ENCODE results near the gene SLC43A1. TPM values are rescaled to one million over a fixed set of nuclear protein-coding genes. Genes with fewer than 3 reads are reported as not detected.

Gene SLC43A1
- total RNA-seq, 1 experiment from 2014 or later = 3.2 TPM

GRCh38 chr11:57490456-57491248, 24.9 kb downstream of the SLC43A1 start:
- DNase-seq = peak; percentile 45
- Histone ChIP-seq H3K36me3 (no peaks in the 10 kb centered on the region), H3K9me3 (no peaks in the 10 kb centered on the region), H3K4me3 (no peak overlapping the region), H3K27me3 (no peaks in the 10 kb centered on the region)

- Histone ChIP-seq H3K4me3 (no peak overlapping the region), H3K9me3 (no peaks in the 10 kb centered on the region), H3K36me3 (no peaks in the 10 kb centered on the region), H3K27me3 (no peaks in the 10 kb centered on the region)
- no peak for DNase-seq
Measured at GRCh38 chr11:57487920-57488659, 27.4 kb downstream of the SLC43A1 start.

- no peak overlapping the region for H3K4me3 ChIP-seq
- peaks cover 7% of the 10 kb centered on the region; the same call in 1 of the 2 replicates for H3K27me3 ChIP-seq
- no peaks in the 10 kb centered on the region for H3K36me3 ChIP-seq
- no peaks in the 10 kb centered on the region for H3K9me3 ChIP-seq
- DNase-seq = no peak
Measured at GRCh38 chr11:57487021-57487778, 28.3 kb downstream of the SLC43A1 start.

GRCh38 chr11:57485217-57485990, 30.1 kb downstream of the SLC43A1 start:
- Histone ChIP-seq H3K27me3 (peaks cover 8% of the 10 kb centered on the region; the same call in 1 of the 2 replicates), H3K4me3 (no peak overlapping the region), H3K9me3 (no peaks in the 10 kb centered on the region), H3K36me3 (no peaks in the 10 kb centered on the region)
- DNase-seq = no peak

- no peaks in the 10 kb centered on the region for H3K9me3 ChIP-seq
- peaks cover 8% of the 10 kb centered on the region; the same call in 1 of the 2 replicates for H3K27me3 ChIP-seq
- H3K4me3 ChIP-seq = no peak overlapping the region
- H3K36me3 ChIP-seq = no peaks in the 10 kb centered on the region
- DNase-seq = no peak
Measured at GRCh38 chr11:57484141-57484710, 31.3 kb downstream of the SLC43A1 start.

- no peak overlapping the region for H3K4me3 ChIP-seq
- H3K9me3 ChIP-seq = no peaks in the 10 kb centered on the region
- DNase-seq = no peak
- peaks cover 8% of the 10 kb centered on the region; the same call in 1 of the 2 replicates for H3K27me3 ChIP-seq
- H3K36me3 ChIP-seq = no peaks in the 10 kb centered on the region
Measured at GRCh38 chr11:57483562-57483918, 32.0 kb downstream of the SLC43A1 start.

GRCh38 chr11:57482782-57483561, 32.5 kb downstream of the SLC43A1 start:
- Histone ChIP-seq H3K36me3 (no peaks in the 10 kb centered on the region), H3K9me3 (no peaks in the 10 kb centered on the region), H3K27me3 (peaks cover 8% of the 10 kb centered on the region; the same call in 1 of the 2 replicates), H3K4me3 (peak overlapping the region; percentile 29)
- peak; percentile 54 for DNase-seq

GRCh38 chr11:57481915-57482781, 33.4 kb downstream of the SLC43A1 start:
- Histone ChIP-seq H3K27me3 (peaks cover 8% of the 10 kb centered on the region; the same call in 1 of the 2 replicates), H3K36me3 (no peaks in the 10 kb centered on the region), H3K4me3 (no peak overlapping the region; the same call in 1 of the 2 replicates), H3K9me3 (no peaks in the 10 kb centered on the region)
- no peak for DNase-seq

GRCh38 chr11:57481315-57481714, 34.2 kb downstream of the SLC43A1 start:
- no peak for DNase-seq
- Histone ChIP-seq H3K27me3 (peaks cover 8% of the 10 kb centered on the region; the same call in 1 of the 2 replicates), H3K9me3 (no peaks in the 10 kb centered on the region), H3K36me3 (no peaks in the 10 kb centered on the region), H3K4me3 (no peak overlapping the region)

- H3K36me3 ChIP-seq = no peaks in the 10 kb centered on the region
- no peak for DNase-seq
- peaks cover 8% of the 10 kb centered on the region; the same call in 1 of the 2 replicates for H3K27me3 ChIP-seq
Measured at GRCh38 chr11:57480409-57481137, 34.9 kb downstream of the SLC43A1 start.

GRCh38 chr11:57479911-57480310, 35.6 kb downstream of the SLC43A1 start:
- Histone ChIP-seq H3K4me3 (no peak overlapping the region), H3K9me3 (no peaks in the 10 kb centered on the region), H3K27me3 (peaks cover 8% of the 10 kb centered on the region; the same call in 1 of the 2 replicates), H3K36me3 (no peaks in the 10 kb centered on the region)
- no peak for DNase-seq

More at GRCh38 chr11:57480409-57481137, 34.9 kb downstream of the SLC43A1 start:
- Histone ChIP-seq H3K9me3 (no peaks in the 10 kb centered on the region), H3K4me3 (no peak overlapping the region)

GRCh38 chr11:57479021-57479663, 36.4 kb downstream of the SLC43A1 start:
- DNase-seq = no peak
- H3K4me3 ChIP-seq = no peak overlapping the region
- peaks cover 8% of the 10 kb centered on the region; the same call in 1 of the 2 replicates for H3K27me3 ChIP-seq
- no peaks in the 10 kb centered on the region for H3K36me3 ChIP-seq
- no peaks in the 10 kb centered on the region for H3K9me3 ChIP-seq

- H3K27me3 ChIP-seq = peaks cover 5% of the 10 kb centered on the region; the same call in 1 of the 2 replicates
Measured at GRCh38 chr11:57477507-57478189, 37.9 kb downstream of the SLC43A1 start.

More at GRCh38 chr11:57477507-57478189, 37.9 kb downstream of the SLC43A1 start:
- no peaks in the 10 kb centered on the region for H3K36me3 ChIP-seq
- DNase-seq = no peak
- H3K4me3 ChIP-seq = no peak overlapping the region
- no peaks in the 10 kb centered on the region for H3K9me3 ChIP-seq

Measured in MG63 (cell line).